ENCODE measurements around the gene AFF1.
"Not testable (repeated sequence)": the region's sequence is repeated elsewhere in the genome, so short reads cannot be mapped to it uniquely, and the experiment has no call there.

Gene AFF1

GRCh38 chr4:87066403-87067123 lies 131.8 kb downstream of the AFF1 start:
- ChIA-PET POLR2A (no interaction called here), CTCF (interaction anchor here (0.7 to 4.1 kb wide), 8 partner anchors 9 to 144 kb away, joined by 3 to 12 read pairs (median 4); no protein-coding TSS in a partner anchor)
- no peak for DNase-seq (ENCODE audit: extremely low spot score)
- TF ChIP-seq CTCF (IDR thresholded peaks at IDR 0.05; ENCODE audit: control extremely low read depth, extremely low read depth, low read depth, missing control alignments), result no peak

- ChIA-PET CTCF (interaction anchor here (0.9 to 4.1 kb wide), 11 partner anchors 9 to 572 kb away, joined by 3 to 12 read pairs (median 3); no protein-coding TSS in a partner anchor), POLR2A (no interaction called here)
- DNase-seq (ENCODE audit: extremely low spot score), result no peak
- no peak for TF ChIP-seq CTCF (IDR thresholded peaks at IDR 0.05; ENCODE audit: control extremely low read depth, extremely low read depth, low read depth, missing control alignments)
These were observed 132.5 kb downstream of the AFF1 start for GRCh38 chr4:87067124-87067885.

GRCh38 chr4:87068583-87069021 lies 133.8 kb downstream of the AFF1 start:
- TF ChIP-seq CTCF (IDR thresholded peaks at IDR 0.05; ENCODE audit: control extremely low read depth, extremely low read depth, low read depth, missing control alignments), result no peak
- ChIA-PET CTCF (interaction anchor here (0.9 to 4.1 kb wide), 5 partner anchors 12 to 574 kb away, joined by 3 to 12 read pairs (median 3); no protein-coding TSS in a partner anchor), POLR2A (no interaction called here)
- no peak for DNase-seq (ENCODE audit: extremely low spot score)

GRCh38 chr4:87069037-87069742 lies 134.4 kb downstream of the AFF1 start:
- ChIA-PET POLR2A (no interaction called here), CTCF (interaction anchor here (0.9 to 4.1 kb wide), 4 partner anchors 12 to 27 kb away, joined by 3 to 12 read pairs (median 4); no protein-coding TSS in a partner anchor)
- no peak for TF ChIP-seq CTCF (IDR thresholded peaks at IDR 0.05; ENCODE audit: control extremely low read depth, extremely low read depth, low read depth, missing control alignments)
- DNase-seq (ENCODE audit: extremely low spot score), result no peak

GRCh38 chr4:87071401-87071800 lies 136.6 kb downstream of the AFF1 start:
- ChIA-PET CTCF (interaction anchor here (0.9 to 1.6 kb wide), 4 partner anchors 8 to 21 kb away, joined by 3 read pairs; no protein-coding TSS in a partner anchor), POLR2A (no interaction called here)
- DNase-seq (ENCODE audit: extremely low spot score), result no peak
- TF ChIP-seq CTCF (IDR thresholded peaks at IDR 0.05; ENCODE audit: control extremely low read depth, extremely low read depth, low read depth, missing control alignments), result no peak

- CTCF ChIA-PET, result interaction anchor here (1.3 kb wide), 1 partner anchor 20 kb away, joined by 5 read pairs; no protein-coding TSS in a partner anchor
- POLR2A ChIA-PET; DNase-seq (ENCODE audit: extremely low spot score): not testable (repeated sequence)
These were observed 137.7 kb downstream of the AFF1 start for GRCh38 chr4:87072545-87072944.

Measured in GM10248 (cell line).